K562 (cell line): ENCODE data around the gene TRAF3.

Experiments used
- CBX8 ChIP-seq: fragments of 200-600 bp; sonication (generic); IDR thresholded peaks from 2 replicates; pipeline ENCODE4 v1.6.1; 2012; ENCODE audit warnings: borderline replicate concordance, mixed run types, low read depth, mild to moderate bottlenecking, moderate library complexity, mixed read lengths, low read length, control low read depth, inconsistent platforms; ENCODE audit not compliant: poor library complexity, severe bottlenecking; ENCODE audit errors: extremely low read depth
- CTCF ChIP-seq, 3 experiments: IDR thresholded peaks in 2 of 3; conservative IDR thresholded peaks in 1 of 3; 2 replicates each; pipeline ENCODE4 v1.5.1; 2011 to 2012; ENCODE audit warnings: low read length in 3 of 3, mild to moderate bottlenecking in 3 of 3, control low read depth in 2 of 3, improper control_type of control experiment in 1 of 3, inconsistent platforms in 1 of 3, low read depth in 1 of 3, mixed read lengths in 1 of 3, moderate library complexity in 1 of 3; ENCODE audit not compliant: insufficient read depth in 2 of 3
- E2F6 ChIP-seq, 2 experiments: IDR thresholded peaks; 2 replicates each; pipeline ENCODE4 v1.6.1; 2011; ENCODE audit warnings: borderline replicate concordance in 1 of 2, control low read depth in 1 of 2, low read depth in 1 of 2, low read length in 1 of 2, mild to moderate bottlenecking in 1 of 2, mixed read lengths in 1 of 2, moderate library complexity in 1 of 2; ENCODE audit not compliant: insufficient read depth in 1 of 2, insufficient read length in 1 of 2, poor library complexity in 1 of 2, severe bottlenecking in 1 of 2; ENCODE audit errors: extremely low read depth in 1 of 2
- ESRRA ChIP-seq: fragments of 450-650 bp; IDR thresholded peaks from 2 replicates; pipeline ENCODE4 v1.6.1; 2014; ENCODE audit warnings: low read depth, mild to moderate bottlenecking, moderate library complexity, borderline replicate concordance
- FOXM1 ChIP-seq, 2 experiments: fragments of 450-650 bp in 1 of 2; sonication (generic) in 1 of 2; formaldehyde crosslinking in 1 of 2; IDR thresholded peaks; 2 replicates each; pipeline versions ENCODE4 v1.6.1 to v1.9.0; 2017 to 2022; ENCODE audit warnings: low read depth in 2 of 2, mild to moderate bottlenecking in 2 of 2, missing genetic modification reagents in 1 of 2, moderate library complexity in 1 of 2
- POLR2AphosphoS2 ChIP-seq: IDR thresholded peaks from 2 replicates; pipeline ENCODE4 v1.6.1; 2012; ENCODE audit warnings: low read length, improper control_type of control experiment
- PRPF4 ChIP-seq: fragments of 200-400 bp; formaldehyde crosslinking; IDR thresholded peaks from one replicate; pipeline ENCODE4 v1.6.1; 2017; ENCODE audit warnings: low read length, low read depth, mild to moderate bottlenecking; ENCODE audit not compliant: insufficient read depth, poor library complexity, severe bottlenecking
- SNAPC5 ChIP-seq: fragments of 250-450 bp; sonication (Bioruptor Pico); IDR thresholded peaks from 2 replicates; pipeline ENCODE4 v1.8.0; 2021; ENCODE audit warnings: moderate library complexity, mild to moderate bottlenecking, inconsistent platforms
- SREBF2 ChIP-seq: sonication (generic); formaldehyde crosslinking; IDR thresholded peaks from 2 replicates; pipeline ENCODE4 v1.4.0; 2020; ENCODE audit warnings: mild to moderate bottlenecking, missing genetic modification reagents
- TF ChIP-seq, protein P1 (sequence below): sonication (generic); formaldehyde crosslinking; IDR thresholded peaks from 2 replicates; pipeline ENCODE4 v1.9.0; 2022; ENCODE audit warnings: mild to moderate bottlenecking, missing genetic modification reagents
- TF ChIP-seq, protein P2 (sequence below): IDR thresholded peaks from 2 replicates; pipeline ENCODE4 v1.6.1; 2016; ENCODE audit warnings: missing genetic modification characterization, missing compliant biosample characterization
- TF ChIP-seq, protein P3 (sequence below): sonication (generic); formaldehyde crosslinking; IDR thresholded peaks from 2 replicates; pipeline ENCODE4 v1.8.0; 2023; ENCODE audit warnings: missing genetic modification reagents, mild to moderate bottlenecking, borderline replicate concordance

GRCh38 chr14:102811254-102811963, 34.2 kb downstream of the TRAF3 start:
- TF ChIP-seq, protein P1, sequence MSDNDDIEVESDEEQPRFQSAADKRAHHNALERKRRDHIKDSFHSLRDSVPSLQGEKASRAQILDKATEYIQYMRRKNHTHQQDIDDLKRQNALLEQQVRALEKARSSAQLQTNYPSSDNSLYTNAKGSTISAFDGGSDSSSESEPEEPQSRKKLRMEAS (CRISPR knock-in tag), result no peak
- TF ChIP-seq, protein P2, sequence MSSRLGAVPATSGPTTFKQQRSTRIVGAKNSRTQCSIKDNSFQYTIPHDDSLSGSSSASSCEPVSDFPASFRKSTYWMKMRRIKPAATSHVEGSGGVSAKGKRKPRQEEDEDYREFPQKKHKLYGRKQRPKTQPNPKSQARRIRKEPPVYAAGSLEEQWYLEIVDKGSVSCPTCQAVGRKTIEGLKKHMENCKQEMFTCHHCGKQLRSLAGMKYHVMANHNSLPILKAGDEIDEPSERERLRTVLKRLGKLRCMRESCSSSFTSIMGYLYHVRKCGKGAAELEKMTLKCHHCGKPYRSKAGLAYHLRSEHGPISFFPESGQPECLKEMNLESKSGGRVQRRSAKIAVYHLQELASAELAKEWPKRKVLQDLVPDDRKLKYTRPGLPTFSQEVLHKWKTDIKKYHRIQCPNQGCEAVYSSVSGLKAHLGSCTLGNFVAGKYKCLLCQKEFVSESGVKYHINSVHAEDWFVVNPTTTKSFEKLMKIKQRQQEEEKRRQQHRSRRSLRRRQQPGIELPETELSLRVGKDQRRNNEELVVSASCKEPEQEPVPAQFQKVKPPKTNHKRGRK, result no peak
- TF ChIP-seq CBX8 (no peak), FOXM1 (IDR thresholded peaks at IDR 0.05; ENCODE audit: low read depth) (no peak), FOXM1 (CRISPR knock-in tag; IDR thresholded peaks at IDR 0.05; ENCODE audit: low read depth) (no peak), POLR2AphosphoS2 (no peak), SREBF2 (no peak), ESRRA (no peak), SNAPC5 (no peak), CTCF (IDR thresholded peaks at IDR 0.05 in 2 of 3, conservative IDR thresholded peaks at IDR 0.05 in 1 of 3; ENCODE audit: insufficient read depth in 2 of 3, low read depth in 1 of 3, low read length in 3 of 3) (no peak), PRPF4 (no peak), E2F6 (IDR thresholded peaks at IDR 0.05; ENCODE audit: borderline replicate concordance in 1 of 2, extremely low read depth in 1 of 2, insufficient read depth in 1 of 2, insufficient read length in 1 of 2, low read depth in 1 of 2, low read length in 1 of 2, poor library complexity in 1 of 2, severe bottlenecking in 1 of 2) (no peak)
- TF ChIP-seq, protein P3, sequence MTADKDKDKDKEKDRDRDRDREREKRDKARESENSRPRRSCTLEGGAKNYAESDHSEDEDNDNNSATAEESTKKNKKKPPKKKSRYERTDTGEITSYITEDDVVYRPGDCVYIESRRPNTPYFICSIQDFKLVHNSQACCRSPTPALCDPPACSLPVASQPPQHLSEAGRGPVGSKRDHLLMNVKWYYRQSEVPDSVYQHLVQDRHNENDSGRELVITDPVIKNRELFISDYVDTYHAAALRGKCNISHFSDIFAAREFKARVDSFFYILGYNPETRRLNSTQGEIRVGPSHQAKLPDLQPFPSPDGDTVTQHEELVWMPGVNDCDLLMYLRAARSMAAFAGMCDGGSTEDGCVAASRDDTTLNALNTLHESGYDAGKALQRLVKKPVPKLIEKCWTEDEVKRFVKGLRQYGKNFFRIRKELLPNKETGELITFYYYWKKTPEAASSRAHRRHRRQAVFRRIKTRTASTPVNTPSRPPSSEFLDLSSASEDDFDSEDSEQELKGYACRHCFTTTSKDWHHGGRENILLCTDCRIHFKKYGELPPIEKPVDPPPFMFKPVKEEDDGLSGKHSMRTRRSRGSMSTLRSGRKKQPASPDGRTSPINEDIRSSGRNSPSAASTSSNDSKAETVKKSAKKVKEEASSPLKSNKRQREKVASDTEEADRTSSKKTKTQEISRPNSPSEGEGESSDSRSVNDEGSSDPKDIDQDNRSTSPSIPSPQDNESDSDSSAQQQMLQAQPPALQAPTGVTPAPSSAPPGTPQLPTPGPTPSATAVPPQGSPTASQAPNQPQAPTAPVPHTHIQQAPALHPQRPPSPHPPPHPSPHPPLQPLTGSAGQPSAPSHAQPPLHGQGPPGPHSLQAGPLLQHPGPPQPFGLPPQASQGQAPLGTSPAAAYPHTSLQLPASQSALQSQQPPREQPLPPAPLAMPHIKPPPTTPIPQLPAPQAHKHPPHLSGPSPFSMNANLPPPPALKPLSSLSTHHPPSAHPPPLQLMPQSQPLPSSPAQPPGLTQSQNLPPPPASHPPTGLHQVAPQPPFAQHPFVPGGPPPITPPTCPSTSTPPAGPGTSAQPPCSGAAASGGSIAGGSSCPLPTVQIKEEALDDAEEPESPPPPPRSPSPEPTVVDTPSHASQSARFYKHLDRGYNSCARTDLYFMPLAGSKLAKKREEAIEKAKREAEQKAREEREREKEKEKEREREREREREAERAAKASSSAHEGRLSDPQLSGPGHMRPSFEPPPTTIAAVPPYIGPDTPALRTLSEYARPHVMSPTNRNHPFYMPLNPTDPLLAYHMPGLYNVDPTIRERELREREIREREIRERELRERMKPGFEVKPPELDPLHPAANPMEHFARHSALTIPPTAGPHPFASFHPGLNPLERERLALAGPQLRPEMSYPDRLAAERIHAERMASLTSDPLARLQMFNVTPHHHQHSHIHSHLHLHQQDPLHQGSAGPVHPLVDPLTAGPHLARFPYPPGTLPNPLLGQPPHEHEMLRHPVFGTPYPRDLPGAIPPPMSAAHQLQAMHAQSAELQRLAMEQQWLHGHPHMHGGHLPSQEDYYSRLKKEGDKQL (CRISPR knock-in tag), result no peak
